ENCODE results near the gene SLCO3A1.

DNA sequence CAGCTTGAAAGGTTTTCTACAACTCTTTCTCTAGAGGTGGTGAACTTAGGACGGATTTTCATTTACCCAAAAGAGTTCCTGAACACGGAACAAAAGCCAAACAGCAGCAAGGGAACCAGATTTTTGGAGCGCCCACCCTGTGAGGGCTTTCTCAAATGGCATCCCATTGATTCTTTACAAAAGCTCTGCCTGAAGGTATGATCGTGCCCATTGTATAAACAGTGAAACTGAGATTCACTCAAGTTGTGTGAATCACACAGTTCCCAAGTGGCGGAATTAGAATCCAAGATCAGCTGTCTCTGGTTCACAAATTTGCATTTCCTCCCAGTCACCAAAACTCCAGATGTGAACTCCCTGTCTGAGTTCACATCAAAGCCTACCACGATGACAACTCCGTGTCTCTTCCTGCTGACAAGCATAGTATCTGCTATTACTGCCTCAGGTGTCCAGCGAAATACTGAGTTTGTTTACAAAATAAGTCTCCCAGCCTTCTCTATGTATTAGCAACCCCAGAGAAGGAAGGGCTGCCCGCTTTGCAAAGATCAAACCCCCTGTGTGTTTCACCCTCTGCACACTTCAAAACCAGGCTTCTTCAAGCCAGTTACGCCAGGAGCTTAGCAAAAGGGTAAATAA is 304.3 kb downstream of the SLCO3A1 start:
- no peak for TF ChIP-seq POLR2A (IDR thresholded peaks at IDR 0.05)
- TF ChIP-seq, protein P1, sequence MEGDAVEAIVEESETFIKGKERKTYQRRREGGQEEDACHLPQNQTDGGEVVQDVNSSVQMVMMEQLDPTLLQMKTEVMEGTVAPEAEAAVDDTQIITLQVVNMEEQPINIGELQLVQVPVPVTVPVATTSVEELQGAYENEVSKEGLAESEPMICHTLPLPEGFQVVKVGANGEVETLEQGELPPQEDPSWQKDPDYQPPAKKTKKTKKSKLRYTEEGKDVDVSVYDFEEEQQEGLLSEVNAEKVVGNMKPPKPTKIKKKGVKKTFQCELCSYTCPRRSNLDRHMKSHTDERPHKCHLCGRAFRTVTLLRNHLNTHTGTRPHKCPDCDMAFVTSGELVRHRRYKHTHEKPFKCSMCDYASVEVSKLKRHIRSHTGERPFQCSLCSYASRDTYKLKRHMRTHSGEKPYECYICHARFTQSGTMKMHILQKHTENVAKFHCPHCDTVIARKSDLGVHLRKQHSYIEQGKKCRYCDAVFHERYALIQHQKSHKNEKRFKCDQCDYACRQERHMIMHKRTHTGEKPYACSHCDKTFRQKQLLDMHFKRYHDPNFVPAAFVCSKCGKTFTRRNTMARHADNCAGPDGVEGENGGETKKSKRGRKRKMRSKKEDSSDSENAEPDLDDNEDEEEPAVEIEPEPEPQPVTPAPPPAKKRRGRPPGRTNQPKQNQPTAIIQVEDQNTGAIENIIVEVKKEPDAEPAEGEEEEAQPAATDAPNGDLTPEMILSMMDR (IDR thresholded peaks at IDR 0.05), result no peak

All from adrenal gland (tissue), 5 donors.